Measurements from ENCODE around the gene SLC30A2.

Gene SLC30A2

DNA sequence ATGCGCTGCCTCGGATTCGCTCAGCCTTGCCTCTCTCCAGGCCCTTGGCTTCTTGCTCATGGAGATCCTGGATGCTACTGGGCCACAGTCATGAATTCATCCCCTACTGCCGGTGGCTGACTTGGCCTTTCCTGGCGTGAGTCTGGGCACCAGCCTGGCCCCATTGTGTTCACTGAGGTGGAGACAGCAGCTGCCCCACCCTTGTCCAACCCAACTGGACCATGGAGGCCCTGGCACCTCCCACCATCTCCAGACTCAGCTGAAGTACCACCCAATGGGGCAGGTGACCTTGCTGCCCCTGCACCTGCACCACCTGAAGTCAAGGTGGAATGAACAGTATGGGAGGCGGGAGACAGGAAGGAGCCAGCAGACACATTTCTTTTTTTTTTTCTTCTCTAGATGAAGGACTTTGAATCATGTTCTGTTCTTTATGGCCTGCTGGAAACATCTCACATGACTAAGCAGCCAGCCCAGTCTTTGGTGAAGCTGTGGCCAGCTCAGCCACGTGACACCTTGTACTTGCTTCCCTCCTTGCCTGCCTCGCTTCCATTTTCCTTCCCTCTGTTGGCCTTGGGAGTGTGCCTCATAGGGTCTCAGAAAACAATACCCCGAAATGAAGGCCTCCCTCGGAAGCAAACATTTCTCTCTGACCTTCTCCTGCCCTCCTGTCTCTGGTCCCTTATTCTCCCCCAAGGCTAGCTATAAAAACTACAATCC is 3.8 kb upstream of the SLC30A2 start:
- H3K4me3 ChIP-seq (ENCODE audit: low read depth in 1 of 2, low read length in 2 of 2): no peak overlapping the region
- H3K27ac ChIP-seq (ENCODE audit: low read length): no peak overlapping the region
- H3K4me1 ChIP-seq (ENCODE audit: control insufficient read depth in 1 of 2, insufficient read depth in 2 of 2, low read length in 2 of 2): peaks cover 0 to 17% of the 10 kb centered on the region in 2 donors
- no peaks in the 10 kb centered on the region for H3K36me3 ChIP-seq (ENCODE audit: control insufficient read depth in 1 of 2, insufficient read depth in 2 of 2, low read length in 2 of 2)
- H3K9me3 ChIP-seq (ENCODE audit: control insufficient read depth in 1 of 2, low read length in 2 of 2): no peaks in the 10 kb centered on the region
- H3K27me3 ChIP-seq (ENCODE audit: low read depth, low read length): peaks cover 23% of the 10 kb centered on the region

DNA sequence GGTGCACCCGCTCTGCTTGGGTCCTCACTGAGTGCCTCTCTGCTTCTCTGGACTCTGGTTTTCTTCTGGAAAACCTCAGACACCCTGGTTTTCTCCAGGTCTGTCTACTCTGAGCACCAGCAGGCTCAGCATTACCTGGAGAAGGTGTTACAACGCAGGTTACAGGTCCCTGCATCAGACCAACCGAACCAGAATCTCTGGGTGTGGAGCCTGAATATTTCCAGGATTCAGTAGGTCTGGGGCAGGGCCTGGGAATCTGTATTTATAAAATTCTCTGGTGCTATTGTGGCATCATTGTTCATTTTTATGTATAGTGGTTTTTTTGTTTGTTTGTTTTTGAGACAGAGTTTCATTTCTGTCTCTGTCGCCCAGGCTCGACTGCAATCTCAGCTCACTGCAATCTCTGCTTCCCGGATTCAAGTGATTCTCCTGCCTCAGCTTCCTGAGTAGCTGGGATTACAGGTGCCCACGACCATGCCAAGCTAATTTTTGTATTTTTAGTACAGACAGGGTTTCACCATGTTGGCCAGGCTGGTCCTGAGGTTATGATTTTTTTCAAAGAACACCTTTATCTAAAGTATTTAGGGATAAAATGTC is 1.5 kb upstream of the SLC30A2 start:
- no peaks in the 10 kb centered on the region for H3K9me3 ChIP-seq (ENCODE audit: control insufficient read depth in 1 of 2, low read length in 2 of 2)
- H3K27me3 ChIP-seq (ENCODE audit: low read depth, low read length): peaks cover 31% of the 10 kb centered on the region
- no peak overlapping the region for H3K4me3 ChIP-seq (ENCODE audit: low read depth in 1 of 2, low read length in 2 of 2)
- no peaks in the 10 kb centered on the region for H3K36me3 ChIP-seq (ENCODE audit: control insufficient read depth in 1 of 2, insufficient read depth in 2 of 2, low read length in 2 of 2)
- no peak overlapping the region for H3K27ac ChIP-seq (ENCODE audit: low read length)
- H3K4me1 ChIP-seq (ENCODE audit: control insufficient read depth in 1 of 2, insufficient read depth in 2 of 2, low read length in 2 of 2): peaks cover 0 to 17% of the 10 kb centered on the region in 2 donors

DNA sequence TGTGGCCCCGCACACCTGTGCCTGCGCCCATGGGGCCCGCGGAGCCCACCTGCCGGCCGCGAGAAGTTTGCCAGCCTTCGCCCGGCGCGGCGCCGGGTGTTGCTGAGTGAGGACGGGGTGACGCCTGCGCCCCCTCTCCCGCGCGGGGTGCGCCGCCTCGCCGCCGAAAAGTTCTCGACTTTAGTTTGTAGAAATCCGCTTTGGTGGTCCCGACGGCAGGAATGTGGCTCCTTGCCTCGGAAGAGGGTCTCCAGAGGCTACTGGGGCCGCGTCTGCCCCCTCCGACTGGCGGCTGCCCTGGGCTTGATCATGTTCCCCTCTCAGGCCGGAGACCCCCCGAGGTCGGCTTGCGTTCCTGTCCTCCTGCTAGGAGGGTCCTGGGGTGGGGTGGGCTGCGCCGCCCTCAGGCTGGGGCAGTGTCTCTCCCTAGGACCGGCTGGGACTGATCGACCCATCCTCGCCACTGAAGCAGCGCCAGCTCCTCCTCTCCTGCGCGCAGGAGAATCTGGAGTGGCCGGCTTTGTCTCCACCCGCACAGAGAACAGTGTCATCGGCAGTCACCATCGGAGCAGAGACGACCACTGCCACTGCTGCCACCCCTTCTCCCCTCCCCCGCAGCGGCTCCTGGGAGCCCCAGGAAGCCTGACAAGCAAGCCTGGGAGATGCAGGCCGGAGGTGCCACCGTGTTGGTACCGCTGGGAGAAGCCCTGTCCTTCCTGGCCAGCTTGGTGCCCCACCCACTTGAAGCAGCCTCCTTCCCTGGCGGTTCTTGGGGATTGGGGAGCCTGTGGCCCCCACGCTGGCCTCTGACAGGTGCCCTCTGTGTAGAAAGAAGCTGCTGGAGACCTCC is 553 bp upstream of the SLC30A2 start:
- peaks cover 31% of the 10 kb centered on the region for H3K27me3 ChIP-seq (ENCODE audit: low read depth, low read length)
- H3K4me3 ChIP-seq (ENCODE audit: low read depth in 1 of 2, low read length in 2 of 2): peak overlapping the region in 1 of 2 donors; percentile 48

DNA sequence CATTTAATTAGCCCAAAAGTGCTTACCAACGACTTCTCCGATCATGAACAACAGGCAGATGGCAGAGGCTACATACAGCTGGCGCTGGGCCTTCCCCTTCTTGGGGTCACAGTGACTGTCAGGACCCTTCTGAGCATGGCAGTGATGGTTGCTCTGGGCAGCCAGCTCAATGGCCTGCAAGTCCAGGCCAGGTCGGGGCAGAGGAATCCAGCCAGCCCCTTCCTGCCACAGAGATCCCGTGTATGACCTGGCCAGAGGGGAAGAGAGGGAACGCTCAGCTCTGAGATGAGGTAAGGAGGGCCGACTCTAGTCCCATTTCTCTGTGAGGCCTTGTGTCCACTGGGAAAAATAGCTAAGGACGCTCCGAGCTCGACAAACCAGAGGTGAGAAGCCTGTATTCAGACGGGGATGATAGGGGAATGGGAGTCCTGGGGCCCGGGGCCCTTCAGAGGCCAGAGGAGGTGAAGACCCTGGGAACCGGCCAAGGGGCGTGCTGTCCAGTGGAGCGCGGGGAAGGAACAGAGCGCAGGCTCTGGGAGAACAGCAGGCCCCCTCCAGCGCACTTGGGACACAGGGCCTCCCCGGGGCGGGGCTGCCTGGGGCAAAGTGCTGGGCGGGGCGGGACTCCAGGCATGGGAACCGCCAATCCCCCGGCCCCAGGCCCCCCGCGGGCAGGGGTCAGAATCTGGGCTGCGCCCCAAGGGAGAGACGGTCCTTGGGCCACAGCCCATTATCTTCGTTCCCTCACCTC is 772 bp downstream of the SLC30A2 start:
- peak overlapping the region in 1 of 2 donors; percentile 48 for H3K4me3 ChIP-seq (ENCODE audit: low read depth in 1 of 2, low read length in 2 of 2)
- no peak overlapping the region for H3K27ac ChIP-seq (ENCODE audit: low read length)
- H3K9me3 ChIP-seq (ENCODE audit: control insufficient read depth in 1 of 2, low read length in 2 of 2): no peaks in the 10 kb centered on the region
- H3K27me3 ChIP-seq (ENCODE audit: low read depth, low read length): peaks cover 31% of the 10 kb centered on the region
- H3K4me1 ChIP-seq (ENCODE audit: control insufficient read depth in 1 of 2, insufficient read depth in 2 of 2, low read length in 2 of 2): peaks cover 0 to 17% of the 10 kb centered on the region in 2 donors
- H3K36me3 ChIP-seq (ENCODE audit: control insufficient read depth in 1 of 2, insufficient read depth in 2 of 2, low read length in 2 of 2): no peaks in the 10 kb centered on the region

More for the DNA sequence above, 553 bp upstream of the SLC30A2 start:
- H3K4me1 ChIP-seq (ENCODE audit: control insufficient read depth in 1 of 2, insufficient read depth in 2 of 2, low read length in 2 of 2): peaks cover 0 to 17% of the 10 kb centered on the region in 2 donors
- no peaks in the 10 kb centered on the region for H3K36me3 ChIP-seq (ENCODE audit: control insufficient read depth in 1 of 2, insufficient read depth in 2 of 2, low read length in 2 of 2)
- H3K9me3 ChIP-seq (ENCODE audit: control insufficient read depth in 1 of 2, low read length in 2 of 2): no peaks in the 10 kb centered on the region
- no peak overlapping the region for H3K27ac ChIP-seq (ENCODE audit: low read length)

GRCh38 chr1:26044414-26044813 is 1.5 kb downstream of the SLC30A2 start:
- Histone ChIP-seq H3K4me3 (ENCODE audit: low read depth in 1 of 2, low read length in 2 of 2) (no peak overlapping the region), H3K27ac (ENCODE audit: low read length) (no peak overlapping the region), H3K27me3 (ENCODE audit: low read depth, low read length) (peaks cover 31% of the 10 kb centered on the region)

DNA sequence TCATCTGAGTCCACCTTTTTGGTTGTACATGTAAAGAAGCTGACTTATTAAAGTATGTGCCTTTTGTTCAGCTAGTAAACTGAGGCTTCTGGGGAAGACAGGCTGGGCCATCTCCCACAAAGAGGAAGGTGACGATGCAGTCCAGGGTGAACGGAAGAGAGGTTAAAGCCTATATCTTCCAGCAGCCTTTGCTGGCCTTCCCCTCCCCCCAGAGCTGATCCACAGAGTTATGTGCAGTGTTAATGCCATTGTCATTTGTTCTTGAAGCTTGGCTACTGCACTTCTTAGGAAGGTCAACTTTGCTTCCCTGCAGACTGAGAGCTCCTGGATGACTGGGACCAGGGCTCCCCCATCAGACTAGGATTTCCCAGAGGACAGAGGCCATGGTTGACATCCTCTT is 2.2 kb downstream of the SLC30A2 start:
- no peak overlapping the region for H3K4me3 ChIP-seq (ENCODE audit: low read depth in 1 of 2, low read length in 2 of 2)
- H3K27me3 ChIP-seq (ENCODE audit: low read depth, low read length): peaks cover 31% of the 10 kb centered on the region
- H3K36me3 ChIP-seq (ENCODE audit: control insufficient read depth in 1 of 2, insufficient read depth in 2 of 2, low read length in 2 of 2): no peaks in the 10 kb centered on the region
- no peak overlapping the region for H3K27ac ChIP-seq (ENCODE audit: low read length)
- no peaks in the 10 kb centered on the region for H3K9me3 ChIP-seq (ENCODE audit: control insufficient read depth in 1 of 2, low read length in 2 of 2)
- H3K4me1 ChIP-seq (ENCODE audit: control insufficient read depth in 1 of 2, insufficient read depth in 2 of 2, low read length in 2 of 2): peaks cover 0 to 17% of the 10 kb centered on the region in 2 donors

More at GRCh38 chr1:26044414-26044813, 1.5 kb downstream of the SLC30A2 start:
- Histone ChIP-seq H3K4me1 (ENCODE audit: control insufficient read depth in 1 of 2, insufficient read depth in 2 of 2, low read length in 2 of 2) (peaks cover 0 to 17% of the 10 kb centered on the region in 2 donors), H3K36me3 (ENCODE audit: control insufficient read depth in 1 of 2, insufficient read depth in 2 of 2, low read length in 2 of 2) (no peaks in the 10 kb centered on the region), H3K9me3 (ENCODE audit: control insufficient read depth in 1 of 2, low read length in 2 of 2) (no peaks in the 10 kb centered on the region)

GRCh38 chr1:26041978-26042377 is 3.9 kb downstream of the SLC30A2 start:
- no peak overlapping the region for H3K4me3 ChIP-seq (ENCODE audit: low read depth in 1 of 2, low read length in 2 of 2)
- H3K4me1 ChIP-seq (ENCODE audit: control insufficient read depth in 1 of 2, insufficient read depth in 2 of 2, low read length in 2 of 2): peaks cover 0 to 17% of the 10 kb centered on the region in 2 donors
- H3K27me3 ChIP-seq (ENCODE audit: low read depth, low read length): peaks cover 26% of the 10 kb centered on the region
- no peaks in the 10 kb centered on the region for H3K9me3 ChIP-seq (ENCODE audit: control insufficient read depth in 1 of 2, low read length in 2 of 2)
- H3K27ac ChIP-seq (ENCODE audit: low read length): no peak overlapping the region
- no peaks in the 10 kb centered on the region for H3K36me3 ChIP-seq (ENCODE audit: control insufficient read depth in 1 of 2, insufficient read depth in 2 of 2, low read length in 2 of 2)

DNA sequence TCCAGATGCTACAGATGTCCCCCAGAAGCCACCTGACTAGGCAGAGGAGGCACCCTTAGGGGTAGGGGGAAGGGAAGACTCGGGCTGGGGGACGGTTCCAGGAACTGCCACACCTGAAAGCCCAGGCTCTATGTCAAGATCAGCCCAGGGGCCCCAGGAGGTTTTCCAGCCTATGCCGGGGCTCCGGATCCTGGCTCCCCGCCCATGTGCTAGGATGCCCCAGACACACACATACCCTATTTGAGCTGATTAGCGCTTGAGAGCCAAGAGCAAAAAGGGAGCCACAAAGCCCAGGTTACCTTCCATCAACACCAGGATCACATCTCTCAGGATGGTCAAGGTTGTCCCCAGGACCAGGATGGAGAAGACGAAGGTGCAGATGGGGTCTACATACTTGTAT is 4.5 kb downstream of the SLC30A2 start:
- Histone ChIP-seq H3K4me3 (ENCODE audit: low read depth in 1 of 2, low read length in 2 of 2) (no peak overlapping the region), H3K36me3 (ENCODE audit: control insufficient read depth in 1 of 2, insufficient read depth in 2 of 2, low read length in 2 of 2) (no peaks in the 10 kb centered on the region), H3K4me1 (ENCODE audit: control insufficient read depth in 1 of 2, insufficient read depth in 2 of 2, low read length in 2 of 2) (peaks cover 0 to 16% of the 10 kb centered on the region in 2 donors), H3K27ac (ENCODE audit: low read length) (no peak overlapping the region), H3K9me3 (ENCODE audit: control insufficient read depth in 1 of 2, low read length in 2 of 2) (no peaks in the 10 kb centered on the region), H3K27me3 (ENCODE audit: low read depth, low read length) (peaks cover 20% of the 10 kb centered on the region)

GRCh38 chr1:26038904-26039303 is 7.0 kb downstream of the SLC30A2 start:
- Histone ChIP-seq H3K4me1 (ENCODE audit: control insufficient read depth in 1 of 2, insufficient read depth in 2 of 2, low read length in 2 of 2) (peaks cover 0 to 14% of the 10 kb centered on the region in 2 donors), H3K4me3 (ENCODE audit: low read depth in 1 of 2, low read length in 2 of 2) (no peak overlapping the region), H3K36me3 (ENCODE audit: control insufficient read depth in 1 of 2, insufficient read depth in 2 of 2, low read length in 2 of 2) (no peaks in the 10 kb centered on the region), H3K9me3 (ENCODE audit: control insufficient read depth in 1 of 2, low read length in 2 of 2) (no peaks in the 10 kb centered on the region), H3K27ac (ENCODE audit: low read length) (no peak overlapping the region), H3K27me3 (ENCODE audit: low read depth, low read length) (peaks cover 11% of the 10 kb centered on the region)

- H3K27ac ChIP-seq (ENCODE audit: low read length): no peak overlapping the region
- no peaks in the 10 kb centered on the region for H3K36me3 ChIP-seq (ENCODE audit: control insufficient read depth in 1 of 2, insufficient read depth in 2 of 2, low read length in 2 of 2)
- no peaks in the 10 kb centered on the region for H3K9me3 ChIP-seq (ENCODE audit: control insufficient read depth in 1 of 2, low read length in 2 of 2)
- H3K27me3 ChIP-seq (ENCODE audit: low read depth, low read length): peaks cover 11% of the 10 kb centered on the region
- H3K4me1 ChIP-seq (ENCODE audit: control insufficient read depth in 1 of 2, insufficient read depth in 2 of 2, low read length in 2 of 2): peaks cover 0 to 14% of the 10 kb centered on the region in 2 donors
- no peak overlapping the region for H3K4me3 ChIP-seq (ENCODE audit: low read depth in 1 of 2, low read length in 2 of 2)
Observed at GRCh38 chr1:26038477-26038876, 7.4 kb downstream of the SLC30A2 start.
